Hematopoietic multipotent progenitor cell treated with erythropoietin and hydrocortisone succinate and interleukin-3 and kit ligand, for 15 days (in vitro differentiated cells): Measurements from ENCODE around the gene FZD7.

Source experiments
- DNase-seq: peaks from one replicate; pipeline ENCODE4 v3.0.0-alpha.2; 2015; ENCODE audit warnings: low spot score

Gene FZD7

DNA sequence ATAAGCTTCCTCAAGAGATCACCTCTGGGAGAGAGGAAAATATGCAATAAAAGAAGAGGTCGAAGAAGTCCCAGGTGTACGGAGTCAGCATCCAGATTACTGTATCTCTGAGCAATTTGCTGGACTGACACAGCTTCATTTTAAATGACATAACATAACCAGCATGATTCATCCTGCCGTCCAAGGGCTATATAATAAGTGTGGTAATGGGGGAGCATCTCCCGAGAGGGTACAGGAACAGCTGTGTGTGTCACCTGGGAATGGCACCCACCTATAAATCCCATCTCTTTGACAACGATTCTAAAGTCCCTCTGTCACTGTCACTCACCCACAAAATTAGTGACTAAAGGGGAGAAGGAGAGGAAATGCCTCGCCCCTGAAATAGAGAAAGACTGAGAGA is 19.3 kb upstream of the FZD7 start:
- no peak for DNase-seq

DNA sequence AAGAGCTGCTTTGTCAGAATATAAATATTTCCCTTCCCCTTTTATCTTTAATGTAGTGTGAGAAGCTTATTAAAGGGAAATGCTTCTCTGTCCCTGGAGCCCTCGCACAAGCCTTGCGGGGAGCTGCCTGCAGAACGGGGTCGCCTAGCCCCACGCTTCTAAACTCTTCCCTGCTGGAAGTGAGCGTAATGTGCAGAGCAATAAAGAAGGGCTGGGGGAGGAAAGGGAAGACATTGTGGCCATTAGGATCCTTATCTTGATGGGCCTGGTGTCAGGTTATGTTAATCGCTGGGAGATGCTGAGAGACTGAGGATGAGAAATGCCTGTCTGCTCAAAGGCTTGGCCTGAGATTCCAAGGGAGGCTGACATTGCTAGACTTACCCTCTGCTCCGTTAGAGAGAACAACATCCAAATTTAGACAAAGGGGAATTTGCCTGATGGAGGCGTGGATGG is 18.9 kb upstream of the FZD7 start:
- DNase-seq = no peak

DNA sequence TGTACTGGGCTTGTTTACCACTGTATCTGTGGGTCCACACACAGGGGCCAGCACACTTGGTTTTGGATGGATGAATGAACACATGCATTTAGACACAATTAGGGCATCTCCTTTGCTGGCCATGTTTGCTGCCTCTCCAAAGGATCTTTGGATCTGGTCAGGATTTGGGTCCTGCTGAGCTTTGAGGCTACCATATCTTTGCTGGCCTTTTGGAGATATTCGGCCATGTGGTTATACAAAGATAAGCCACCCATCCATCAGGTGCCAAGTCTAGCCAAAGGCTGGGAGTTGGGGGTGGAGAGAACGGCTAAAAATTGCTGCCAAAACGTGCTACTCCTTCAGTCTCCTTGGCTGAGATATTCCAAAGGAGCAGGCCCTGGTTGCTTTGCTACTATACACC is 18.2 kb upstream of the FZD7 start:
- peak; percentile 19 for DNase-seq

DNA sequence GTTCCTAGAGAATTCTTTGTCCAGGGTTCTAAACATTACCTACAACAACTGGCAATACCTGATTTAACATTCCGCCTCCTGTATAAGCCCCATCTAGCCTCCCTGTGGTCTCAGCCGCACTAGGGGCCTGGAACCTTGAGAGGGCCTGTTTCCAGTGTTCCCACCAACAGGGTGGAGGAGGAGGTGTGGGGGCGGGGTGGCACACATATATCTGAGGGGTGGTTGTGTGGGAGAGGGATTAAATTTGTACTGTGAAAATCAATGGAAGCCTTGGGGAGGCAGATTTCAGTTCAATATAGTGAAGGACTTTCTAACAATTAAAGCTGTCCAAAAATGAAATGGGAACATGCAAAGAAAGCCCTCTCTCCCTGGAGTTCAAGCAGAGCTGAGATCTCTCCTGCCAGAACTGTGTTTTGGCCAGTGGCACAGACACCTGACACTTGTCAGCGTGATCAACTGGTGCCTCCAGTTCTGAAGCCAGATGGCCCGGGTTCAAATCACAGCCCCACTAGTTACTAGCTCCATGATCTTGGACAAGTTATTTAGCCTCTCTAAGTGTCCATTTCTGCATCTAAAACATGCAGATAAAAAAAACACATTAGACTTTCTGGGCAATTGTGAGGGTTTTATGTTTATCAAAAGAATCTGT is 17.0 kb upstream of the FZD7 start:
- DNase-seq = no peak

DNA sequence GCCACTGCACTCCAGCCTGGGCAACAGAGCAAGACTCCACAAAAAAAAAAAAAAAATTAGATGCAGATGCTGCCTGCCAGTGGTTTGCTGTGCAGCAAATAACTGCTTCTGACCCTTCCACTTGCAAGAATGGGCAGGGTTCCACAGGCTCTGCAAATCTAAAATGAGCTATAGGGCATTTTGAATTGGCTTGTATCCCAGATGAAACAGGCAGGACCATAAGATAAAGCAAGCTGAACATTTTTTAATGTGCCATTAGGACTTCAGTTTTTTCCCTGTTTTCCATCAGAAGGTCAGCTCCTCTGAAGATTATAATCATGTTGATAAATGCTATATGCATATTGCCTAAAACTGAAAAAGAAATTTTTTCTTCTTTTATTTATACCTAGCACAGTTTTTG is 15.7 kb upstream of the FZD7 start:
- no peak for DNase-seq

DNA sequence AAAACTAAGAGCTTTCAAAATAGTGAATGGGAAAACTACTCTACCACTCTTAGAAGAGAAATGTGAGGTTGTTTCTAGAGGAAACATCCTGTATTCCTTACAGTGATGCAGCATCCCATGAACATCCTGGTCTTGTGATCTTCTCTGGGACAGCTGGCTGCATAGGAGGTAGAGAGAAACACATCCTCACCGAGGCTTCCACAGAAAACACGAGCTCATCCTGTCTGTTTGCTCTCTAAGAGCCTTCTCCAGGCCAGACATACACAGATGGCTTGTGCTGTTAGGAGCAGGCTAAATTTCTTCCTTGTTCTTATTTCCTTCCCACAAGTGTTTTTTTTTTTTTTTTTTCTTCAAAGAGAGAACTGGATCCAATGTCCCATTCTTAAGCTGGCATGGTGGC is 14.7 kb upstream of the FZD7 start:
- no peak for DNase-seq

DNA sequence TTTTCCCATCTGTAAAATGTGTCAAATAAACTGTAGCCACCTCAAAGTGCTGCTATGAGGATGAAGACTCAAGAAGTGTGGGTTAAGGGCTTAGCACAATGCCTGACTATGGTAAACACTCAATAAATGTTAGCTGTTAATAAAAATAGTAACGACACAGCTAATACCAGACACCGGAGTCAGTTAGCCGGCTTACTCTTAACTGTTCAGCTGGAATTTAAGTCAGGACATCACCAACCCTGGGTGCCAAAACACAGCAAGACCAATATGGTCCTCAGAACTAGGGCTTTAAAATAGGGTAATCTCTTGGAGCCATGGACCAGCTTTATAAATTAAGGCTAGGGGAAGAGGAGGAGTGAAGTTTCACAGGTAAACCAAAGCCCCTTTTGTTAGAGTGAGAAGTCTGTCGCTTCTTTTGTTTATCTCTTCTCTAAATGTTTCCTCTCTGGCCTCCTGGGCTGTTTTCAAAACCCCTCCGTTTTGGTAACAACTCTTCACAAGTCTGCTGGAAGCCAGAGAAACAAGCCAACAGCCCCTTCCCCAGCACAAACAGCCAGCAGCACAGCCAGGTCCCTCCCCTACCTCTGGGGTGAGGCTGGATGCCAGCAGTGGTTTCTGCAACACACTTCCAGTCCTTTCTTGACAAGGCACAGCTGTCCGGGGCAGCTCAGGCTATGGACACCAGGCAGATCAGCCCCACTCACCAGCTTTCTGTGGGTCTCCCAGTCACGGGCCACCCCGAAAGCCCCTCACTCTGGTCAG is 13.8 kb upstream of the FZD7 start:
- no peak for DNase-seq

DNA sequence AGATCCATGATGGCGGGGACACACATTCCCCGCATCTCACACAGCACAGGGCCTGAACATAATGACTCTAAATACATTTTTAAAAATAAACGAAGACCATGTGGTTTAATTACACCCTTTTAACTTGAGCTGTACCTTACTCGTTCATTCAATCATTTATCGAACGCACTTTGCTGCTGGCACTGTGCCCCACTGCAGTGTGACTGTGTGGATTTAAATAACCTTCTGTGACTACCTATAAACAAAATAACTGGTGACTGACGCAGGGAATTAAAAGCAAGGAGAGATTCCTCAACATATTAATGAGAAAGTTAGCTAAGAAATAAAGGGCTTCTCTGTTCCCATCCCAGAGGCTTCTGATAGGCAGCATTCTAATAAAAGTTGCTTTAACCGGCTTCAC is 10.9 kb upstream of the FZD7 start:
- no peak for DNase-seq

DNA sequence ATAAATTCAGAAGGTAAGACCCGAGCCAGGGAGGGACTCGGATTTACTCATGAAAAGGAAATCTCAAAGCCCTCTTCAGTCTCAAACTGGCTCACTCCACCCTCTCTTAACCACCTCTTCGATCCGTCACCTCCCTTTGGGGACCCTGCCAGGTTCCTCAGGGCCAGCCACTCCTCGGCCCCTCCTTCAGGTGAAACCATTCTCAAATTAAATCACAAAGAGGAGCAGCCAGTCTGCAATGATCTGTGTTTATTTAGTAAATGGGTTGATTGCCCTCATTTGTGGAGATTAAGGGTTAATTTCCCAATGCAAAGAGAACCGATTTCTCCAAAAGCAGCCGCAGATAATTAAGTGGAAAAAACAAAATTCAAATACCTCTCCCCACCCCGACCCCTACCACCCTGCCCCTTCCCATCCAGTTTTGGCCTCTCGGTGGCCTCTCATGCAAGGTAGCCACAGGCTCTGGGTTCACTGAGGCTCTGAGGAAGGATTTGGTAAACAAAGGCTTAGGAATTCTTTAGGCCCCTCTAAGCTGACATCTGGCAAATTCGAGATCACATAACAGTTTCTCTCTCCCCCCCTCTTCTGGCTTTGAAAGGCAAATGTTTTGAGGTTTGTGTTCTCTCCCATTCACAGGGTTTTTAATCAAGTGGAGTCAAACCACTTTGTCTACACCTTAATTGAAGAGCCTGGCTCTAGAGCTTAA is 10.3 kb upstream of the FZD7 start:
- no peak for DNase-seq

DNA sequence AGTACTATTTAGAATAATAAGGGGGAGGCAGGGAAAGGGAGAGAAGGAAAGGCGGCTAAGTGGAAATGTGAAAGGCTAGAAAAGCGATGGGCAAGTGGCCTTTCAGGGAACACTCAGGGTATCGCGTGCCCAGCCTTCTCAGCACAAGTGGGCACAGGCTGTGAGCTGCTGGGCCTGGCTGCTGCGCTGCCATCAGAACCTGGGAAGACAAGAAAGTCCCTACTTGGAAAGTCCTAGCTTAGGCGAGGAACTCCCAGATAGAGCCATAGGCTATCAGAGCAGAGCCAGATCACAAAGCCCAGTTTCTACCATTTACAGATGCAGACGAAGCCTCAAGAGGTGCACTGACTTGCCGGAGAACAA is 9.8 kb upstream of the FZD7 start:
- no peak for DNase-seq

DNA sequence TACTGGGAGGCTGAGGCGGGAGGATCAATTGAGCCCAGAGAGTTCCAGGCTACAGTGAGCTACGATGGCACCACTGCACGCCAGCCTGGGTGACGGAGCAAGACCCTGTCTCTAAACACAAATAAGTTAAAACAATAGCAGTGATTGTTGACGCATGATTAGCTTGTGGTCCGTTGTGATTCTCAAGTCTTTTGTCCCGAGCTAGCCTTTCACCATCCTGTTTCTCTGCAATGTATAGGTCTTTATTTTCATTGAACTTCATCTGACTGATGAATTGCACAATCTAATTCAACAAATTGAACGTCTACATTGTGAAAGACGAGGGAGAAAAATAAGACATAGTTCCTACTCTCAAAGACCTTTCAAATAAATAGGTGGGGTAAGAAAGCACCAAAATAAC is 8.8 kb upstream of the FZD7 start:
- DNase-seq = no peak

DNA sequence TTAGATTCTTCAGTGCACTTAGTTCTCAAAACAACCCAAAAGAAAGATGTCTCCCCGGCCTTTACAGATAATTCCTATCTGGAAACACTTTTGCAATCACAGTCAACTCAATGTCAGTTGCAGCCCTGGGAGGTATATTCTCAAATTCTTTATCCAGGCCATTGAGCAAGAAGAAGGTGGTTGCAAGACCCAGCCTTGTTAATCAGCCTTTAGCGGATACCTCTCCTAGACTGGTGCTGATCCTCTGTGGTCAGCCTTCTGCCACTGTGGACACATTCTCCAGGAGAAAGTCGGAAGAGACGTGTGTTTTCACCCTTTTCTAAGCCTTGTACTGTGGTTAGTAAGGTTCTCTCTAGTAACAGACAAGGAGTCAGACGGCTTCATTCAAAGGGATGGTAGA is 7.8 kb upstream of the FZD7 start:
- no peak for DNase-seq

DNA sequence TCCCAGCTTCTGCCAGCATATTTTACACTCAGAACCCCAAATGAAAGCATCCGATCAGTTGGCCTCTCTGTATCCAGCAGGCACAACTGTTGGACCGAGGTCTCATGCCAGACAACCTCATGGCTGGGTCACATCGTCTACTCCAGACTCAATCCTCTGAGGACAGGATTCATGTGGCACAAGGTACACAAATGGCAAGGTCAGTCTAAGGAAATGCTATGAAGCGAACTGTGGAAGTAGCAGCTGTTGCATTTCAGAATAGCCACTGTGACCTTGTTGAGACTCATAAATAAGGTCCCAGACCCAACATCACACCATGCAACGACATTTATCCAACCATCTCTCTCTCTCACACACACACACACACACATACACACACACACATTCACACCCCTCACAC is 7.1 kb upstream of the FZD7 start:
- no peak for DNase-seq

DNA sequence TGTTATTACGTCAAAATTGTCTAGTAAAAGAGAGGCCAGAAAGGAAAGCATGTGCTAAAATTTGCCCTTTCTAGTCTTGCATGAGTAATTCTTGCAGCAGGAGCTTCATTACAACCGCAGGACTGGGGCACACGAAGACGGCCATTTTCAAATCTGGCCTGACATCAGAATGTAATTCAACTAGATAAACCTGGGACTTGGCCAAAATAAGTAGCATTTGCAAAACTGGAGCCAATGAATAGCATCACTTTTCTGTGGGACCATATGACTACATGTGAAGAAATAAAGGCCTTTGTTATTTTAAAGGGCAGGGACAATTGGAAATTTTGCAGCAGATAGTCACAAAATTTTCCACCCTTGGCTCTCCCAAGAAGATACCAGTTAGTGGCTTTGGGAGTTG is 3.0 kb upstream of the FZD7 start:
- no peak for DNase-seq

DNA sequence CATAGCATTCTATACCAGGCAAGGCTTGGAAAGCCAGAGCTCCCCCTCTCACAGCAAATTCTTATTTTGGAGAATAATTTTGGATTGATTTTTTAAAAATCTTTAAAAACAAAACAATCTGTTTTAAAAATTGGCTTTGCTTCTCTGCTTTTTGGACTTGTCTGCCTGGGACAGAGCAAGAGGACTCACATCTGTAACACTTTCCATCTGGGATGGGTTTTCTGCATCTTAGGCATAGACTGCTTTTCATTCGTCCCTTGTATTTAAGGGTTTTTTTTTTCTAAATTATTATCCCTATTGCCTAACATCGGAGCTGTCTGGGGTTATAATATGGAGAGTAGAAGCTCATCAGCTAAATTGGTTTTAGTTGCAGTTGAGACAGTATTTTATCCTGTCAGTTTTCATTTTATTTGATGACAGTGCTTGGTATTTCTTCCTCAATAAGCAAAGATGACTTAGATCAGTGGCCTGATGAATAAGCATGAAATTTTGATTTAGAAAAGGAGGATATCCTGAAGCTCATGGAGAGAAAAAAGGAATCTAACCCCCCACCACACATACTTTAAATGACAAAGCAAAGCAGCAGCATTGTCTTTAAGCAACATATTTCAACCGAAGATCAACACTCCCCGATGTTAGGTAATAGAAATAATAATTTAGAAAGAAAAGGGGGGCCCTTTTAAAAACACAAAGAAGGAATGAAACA is 2.3 kb upstream of the FZD7 start:
- DNase-seq = no peak

DNA sequence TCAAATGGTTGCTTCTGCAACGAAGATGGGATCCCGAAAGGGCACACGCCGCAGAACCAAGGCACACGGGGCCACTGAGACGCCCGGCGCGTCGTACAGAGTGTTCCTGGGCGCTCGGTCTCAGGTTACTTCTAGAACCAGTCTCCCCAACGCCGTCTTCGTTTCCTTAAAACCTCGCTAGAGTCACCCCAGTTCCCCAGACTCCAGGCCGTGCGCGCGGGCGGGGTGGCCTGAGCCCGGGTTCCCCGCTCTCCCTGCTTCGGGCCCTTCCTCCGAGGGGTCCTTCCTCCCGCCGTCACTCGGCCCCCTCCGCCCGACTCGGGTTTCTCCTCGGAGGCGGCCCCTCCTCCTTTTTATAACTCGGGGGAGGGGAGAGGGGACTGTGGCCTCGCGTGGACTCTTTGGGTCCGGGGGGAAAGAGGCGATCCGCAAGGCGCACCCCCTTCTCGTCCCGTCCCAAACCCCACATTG is 774 bp upstream of the FZD7 start:
- no peak for DNase-seq

DNA sequence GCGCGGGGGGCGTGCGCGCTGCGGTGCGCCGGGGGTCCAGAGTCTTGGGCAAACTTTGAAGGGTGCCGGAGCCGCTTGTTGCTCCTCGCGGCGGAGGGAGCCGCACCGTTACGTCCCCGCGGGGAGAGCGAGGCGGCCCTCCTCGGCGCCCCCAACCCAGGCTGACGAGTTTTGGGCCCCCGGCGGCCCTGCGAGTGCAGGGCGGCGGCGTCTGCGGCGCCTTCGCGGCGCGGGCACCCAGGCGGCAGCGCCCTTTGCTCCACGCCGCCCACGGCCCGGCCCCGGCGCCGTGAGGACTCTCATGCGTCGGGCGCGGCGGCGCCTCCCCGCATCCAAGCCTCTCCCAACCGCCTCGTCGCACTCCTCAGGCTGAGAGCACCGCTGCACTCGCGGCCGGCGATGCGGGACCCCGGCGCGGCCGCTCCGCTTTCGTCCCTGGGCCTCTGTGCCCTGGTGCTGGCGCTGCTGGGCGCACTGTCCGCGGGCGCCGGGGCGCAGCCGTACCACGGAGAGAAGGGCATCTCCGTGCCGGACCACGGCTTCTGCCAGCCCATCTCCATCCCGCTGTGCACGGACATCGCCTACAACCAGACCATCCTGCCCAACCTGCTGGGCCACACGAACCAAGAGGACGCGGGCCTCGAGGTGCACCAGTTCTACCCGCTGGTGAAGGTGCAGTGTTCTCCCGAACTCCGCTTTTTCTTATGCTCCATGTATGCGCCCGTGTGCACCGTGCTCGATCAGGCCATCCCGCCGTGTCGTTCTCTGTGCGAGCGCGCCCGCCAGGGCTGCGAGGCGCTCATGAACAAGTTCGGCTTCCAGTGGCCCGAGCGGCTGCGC is 814 bp downstream of the FZD7 start:
- no peak for DNase-seq

DNA sequence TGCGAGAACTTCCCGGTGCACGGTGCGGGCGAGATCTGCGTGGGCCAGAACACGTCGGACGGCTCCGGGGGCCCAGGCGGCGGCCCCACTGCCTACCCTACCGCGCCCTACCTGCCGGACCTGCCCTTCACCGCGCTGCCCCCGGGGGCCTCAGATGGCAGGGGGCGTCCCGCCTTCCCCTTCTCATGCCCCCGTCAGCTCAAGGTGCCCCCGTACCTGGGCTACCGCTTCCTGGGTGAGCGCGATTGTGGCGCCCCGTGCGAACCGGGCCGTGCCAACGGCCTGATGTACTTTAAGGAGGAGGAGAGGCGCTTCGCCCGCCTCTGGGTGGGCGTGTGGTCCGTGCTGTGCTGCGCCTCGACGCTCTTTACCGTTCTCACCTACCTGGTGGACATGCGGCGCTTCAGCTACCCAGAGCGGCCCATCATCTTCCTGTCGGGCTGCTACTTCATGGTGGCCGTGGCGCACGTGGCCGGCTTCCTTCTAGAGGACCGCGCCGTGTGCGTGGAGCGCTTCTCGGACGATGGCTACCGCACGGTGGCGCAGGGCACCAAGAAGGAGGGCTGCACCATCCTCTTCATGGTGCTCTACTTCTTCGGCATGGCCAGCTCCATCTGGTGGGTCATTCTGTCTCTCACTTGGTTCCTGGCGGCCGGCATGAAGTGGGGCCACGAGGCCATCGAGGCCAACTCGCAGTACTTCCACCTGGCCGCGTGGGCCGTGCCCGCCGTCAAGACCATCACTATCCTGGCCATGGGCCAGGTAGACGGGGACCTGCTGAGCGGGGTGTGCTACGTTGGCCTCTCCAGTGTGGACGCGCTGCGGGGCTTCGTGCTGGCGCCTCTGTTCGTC is 1.7 kb downstream of the FZD7 start:
- DNase-seq = no peak

DNA sequence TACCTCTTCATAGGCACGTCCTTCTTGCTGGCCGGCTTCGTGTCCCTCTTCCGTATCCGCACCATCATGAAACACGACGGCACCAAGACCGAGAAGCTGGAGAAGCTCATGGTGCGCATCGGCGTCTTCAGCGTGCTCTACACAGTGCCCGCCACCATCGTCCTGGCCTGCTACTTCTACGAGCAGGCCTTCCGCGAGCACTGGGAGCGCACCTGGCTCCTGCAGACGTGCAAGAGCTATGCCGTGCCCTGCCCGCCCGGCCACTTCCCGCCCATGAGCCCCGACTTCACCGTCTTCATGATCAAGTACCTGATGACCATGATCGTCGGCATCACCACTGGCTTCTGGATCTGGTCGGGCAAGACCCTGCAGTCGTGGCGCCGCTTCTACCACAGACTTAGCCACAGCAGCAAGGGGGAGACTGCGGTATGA is 2.3 kb downstream of the FZD7 start:
- no peak for DNase-seq

DNA sequence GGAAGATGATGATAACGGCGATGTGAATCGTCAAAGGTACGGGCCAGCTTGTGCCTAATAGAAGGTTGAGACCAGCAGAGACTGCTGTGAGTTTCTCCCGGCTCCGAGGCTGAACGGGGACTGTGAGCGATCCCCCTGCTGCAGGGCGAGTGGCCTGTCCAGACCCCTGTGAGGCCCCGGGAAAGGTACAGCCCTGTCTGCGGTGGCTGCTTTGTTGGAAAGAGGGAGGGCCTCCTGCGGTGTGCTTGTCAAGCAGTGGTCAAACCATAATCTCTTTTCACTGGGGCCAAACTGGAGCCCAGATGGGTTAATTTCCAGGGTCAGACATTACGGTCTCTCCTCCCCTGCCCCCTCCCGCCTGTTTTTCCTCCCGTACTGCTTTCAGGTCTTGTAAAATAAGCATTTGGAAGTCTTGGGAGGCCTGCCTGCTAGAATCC is 3.0 kb downstream of the FZD7 start:
- no peak for DNase-seq

DNA sequence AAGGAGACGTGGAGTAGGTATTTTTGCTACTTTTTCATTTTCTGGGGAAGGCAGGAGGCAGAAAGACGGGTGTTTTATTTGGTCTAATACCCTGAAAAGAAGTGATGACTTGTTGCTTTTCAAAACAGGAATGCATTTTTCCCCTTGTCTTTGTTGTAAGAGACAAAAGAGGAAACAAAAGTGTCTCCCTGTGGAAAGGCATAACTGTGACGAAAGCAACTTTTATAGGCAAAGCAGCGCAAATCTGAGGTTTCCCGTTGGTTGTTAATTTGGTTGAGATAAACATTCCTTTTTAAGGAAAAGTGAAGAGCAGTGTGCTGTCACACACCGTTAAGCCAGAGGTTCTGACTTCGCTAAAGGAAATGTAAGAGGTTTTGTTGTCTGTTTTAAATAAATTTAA is 3.4 kb downstream of the FZD7 start:
- no peak for DNase-seq
